Fibroblast of lung (primary cell): ENCODE measurements around the gene FAM187B. TPM values are rescaled to one million over a fixed set of nuclear protein-coding genes. Genes with fewer than 3 reads are reported as not detected.

Experiments used
- DNase-seq, 2 donors: peaks; one replicate each; pipeline versions ENCODE4 v3.0.0 to v3.0.0-alpha.2; 2010; ENCODE audit warnings: low read depth in 2 of 2
- H2AFZ ChIP-seq: 2 replicates; pipeline ENCODE4 v1.5.1; 2012; ENCODE audit warnings: low read length, control low read depth, inconsistent platforms
- H3K27ac ChIP-seq: 2 replicates; pipeline ENCODE4 v1.5.1; 2011; ENCODE audit warnings: low read length, control low read depth; ENCODE audit not compliant: insufficient read depth
- H3K27me3 ChIP-seq: 2 replicates; pipeline ENCODE4 v1.5.1; 2011; ENCODE audit warnings: mild to moderate bottlenecking, low read length; ENCODE audit not compliant: control insufficient read depth, insufficient read depth
- H3K36me3 ChIP-seq: 2 replicates; pipeline ENCODE4 v1.5.1; 2011; ENCODE audit warnings: low read length; ENCODE audit not compliant: control insufficient read depth, insufficient read depth
- H3K4me1 ChIP-seq: 2 replicates; pipeline ENCODE4 v1.5.1; 2011; ENCODE audit warnings: low read length; ENCODE audit not compliant: control insufficient read depth, insufficient read depth; ENCODE audit errors: extremely low read depth
- H3K4me2 ChIP-seq: 2 replicates; pipeline ENCODE4 v1.5.1; 2011; ENCODE audit warnings: low read length, control low read depth; ENCODE audit not compliant: insufficient read depth; ENCODE audit errors: extremely low read depth
- H3K4me3 ChIP-seq, 4 experiments: fragments of 200-600 bp in 1 of 4; sonication (generic) in 1 of 4; replicated peaks in 1 of 4; 2 replicates each; pipeline ENCODE4 v1.5.1; 2011 to 2016; ENCODE audit warnings: low read length in 4 of 4, low read depth in 3 of 4, mild to moderate bottlenecking in 3 of 4, control low read depth in 2 of 4, inconsistent platforms in 1 of 4, mixed read lengths in 1 of 4; ENCODE audit not compliant: insufficient read depth in 1 of 4; ENCODE audit errors: control extremely low read depth in 1 of 4
- H3K79me2 ChIP-seq: 2 replicates; pipeline ENCODE4 v1.5.1; 2012; ENCODE audit warnings: mild to moderate bottlenecking, low read length, inconsistent platforms; ENCODE audit not compliant: control insufficient read depth, insufficient read depth
- H3K9ac ChIP-seq: 2 replicates; pipeline ENCODE4 v1.5.1; 2011; ENCODE audit warnings: mild to moderate bottlenecking, low read length, control low read depth; ENCODE audit not compliant: insufficient read depth
- H3K9me3 ChIP-seq: 2 replicates; pipeline ENCODE4 v1.5.1; 2012; ENCODE audit warnings: low read depth, low read length; ENCODE audit not compliant: control insufficient read depth, insufficient read depth
- H4K20me1 ChIP-seq: 2 replicates; pipeline ENCODE4 v1.5.1; 2011; ENCODE audit warnings: low read length; ENCODE audit not compliant: control insufficient read depth, insufficient read depth; ENCODE audit errors: extremely low read depth
- CTCF ChIP-seq, 2 donors: IDR thresholded peaks in 1 of 2; conservative IDR thresholded peaks in 1 of 2; 1 replicate in 1 of 2; 2 replicates in 1 of 2; pipeline ENCODE4 v1.5.1; 2011 to 2012; ENCODE audit warnings: low read length in 2 of 2, control low read depth in 1 of 2, inconsistent platforms in 1 of 2, low read depth in 1 of 2, mild to moderate bottlenecking in 1 of 2
- EZH2 ChIP-seq: IDR thresholded peaks from 2 replicates; pipeline ENCODE4 v1.5.1; 2012; ENCODE audit warnings: low read length, control low read depth, mild to moderate bottlenecking; ENCODE audit errors: missing control alignments
- polyA plus RNA-seq, 2 donors: library from polyadenylated mRNA; depleted of rRNA in 1 of 2; stranded (reverse) in 1 of 2; unstranded in 1 of 2; fragments of >200 nt; gene quantifications; 2 replicates each; pipeline ENCODE4 v1.2.1, GENCODE V29; 2011 to 2012; ENCODE audit warnings: missing spikeins in 1 of 2
- total RNA-seq: library from RNA; depleted of rRNA; stranded (reverse); fragments of >200 nt; gene quantifications from 2 replicates; pipeline ENCODE4 v1.2.1, GENCODE V29; 2014

FAM187B gene
- total and polyA plus RNA-seq, 2 donors (not counting 1 experiment from before 2014, with no cell fraction given): not detected

- H3K4me3 ChIP-seq: no peak overlapping the region
- H3K9me3 ChIP-seq: no peaks in the 10 kb centered on the region
- H3K27ac ChIP-seq: no peak overlapping the region
- no peak overlapping the region for H2AFZ ChIP-seq
- H3K79me2 ChIP-seq: peaks cover 12% of the 10 kb centered on the region
- no peaks in the 10 kb centered on the region for H4K20me1 ChIP-seq
- no peaks in the 10 kb centered on the region for H3K27me3 ChIP-seq
- no peak for DNase-seq
- no peak overlapping the region for H3K9ac ChIP-seq
- no peak overlapping the region for H3K4me2 ChIP-seq
- H3K4me1 ChIP-seq: peaks cover 2% of the 10 kb centered on the region
- TF ChIP-seq EZH2 (no peak), CTCF (conservative IDR thresholded peaks at IDR 0.05 in 1 of 2, IDR thresholded peaks at IDR 0.05 in 1 of 2; ENCODE audit: low read depth in 1 of 2, low read length in 2 of 2) (no peak)
- peaks cover 4% of the 10 kb centered on the region for H3K36me3 ChIP-seq
Observed at GRCh38 chr19:35265900-35266519, 37.5 kb upstream of the FAM187B start.

- Histone ChIP-seq H3K36me3 (peaks cover 2% of the 10 kb centered on the region), H3K4me2 (no peak overlapping the region), H3K9ac (no peak overlapping the region), H3K79me2 (peaks cover 12% of the 10 kb centered on the region), H2AFZ (no peak overlapping the region), H4K20me1 (no peaks in the 10 kb centered on the region), H3K4me3 (no peak overlapping the region), H3K9me3 (no peaks in the 10 kb centered on the region), H3K27me3 (no peaks in the 10 kb centered on the region), H3K4me1 (peaks cover 2% of the 10 kb centered on the region), H3K27ac (no peak overlapping the region)
- TF ChIP-seq CTCF (conservative IDR thresholded peaks at IDR 0.05 in 1 of 2, IDR thresholded peaks at IDR 0.05 in 1 of 2; ENCODE audit: low read depth in 1 of 2, low read length in 2 of 2) (no peak), EZH2 (no peak)
- no peak for DNase-seq
Observed at GRCh38 chr19:35265126-35265899, 36.8 kb upstream of the FAM187B start.

- no peak overlapping the region for H3K27ac ChIP-seq
- TF ChIP-seq CTCF (conservative IDR thresholded peaks at IDR 0.05 in 1 of 2, IDR thresholded peaks at IDR 0.05 in 1 of 2; ENCODE audit: low read depth in 1 of 2, low read length in 2 of 2) (no peak), EZH2 (no peak)
- no peaks in the 10 kb centered on the region for H3K27me3 ChIP-seq
Observed at GRCh38 chr19:35264268-35265125, 36.0 kb upstream of the FAM187B start.

More at GRCh38 chr19:35264268-35265125, 36.0 kb upstream of the FAM187B start:
- no peak overlapping the region for H2AFZ ChIP-seq
- H3K79me2 ChIP-seq: peaks cover 12% of the 10 kb centered on the region
- no peak overlapping the region for H3K9ac ChIP-seq
- DNase-seq: no peak
- peaks cover 2% of the 10 kb centered on the region for H3K36me3 ChIP-seq
- H3K9me3 ChIP-seq: no peaks in the 10 kb centered on the region
- peaks cover 2% of the 10 kb centered on the region for H3K4me1 ChIP-seq
- H3K4me3 ChIP-seq: no peak overlapping the region
- H4K20me1 ChIP-seq: no peaks in the 10 kb centered on the region
- no peak overlapping the region for H3K4me2 ChIP-seq
